GM23338 (cell line): ENCODE measurements around the gene DNAJC4. TPM values are rescaled to one million over a fixed set of nuclear protein-coding genes. Genes with fewer than 3 reads are reported as not detected.

ENCODE experiments used
- ATAC-seq: fragments of 200-7000 bp; cut with Tn5 transposase; 3 replicates; pipeline ENCODE4 v1.9.1; 2020
- DNase-seq: peaks from one replicate; pipeline ENCODE4 v3.0.0-alpha.2; 2015; ENCODE audit warnings: low spot score
- H2AFZ ChIP-seq: fragments of 200-600 bp; sonication (generic); 2 replicates; pipeline ENCODE4 v1.8.0; 2016; ENCODE audit warnings: antibody characterized with exemption, mild to moderate bottlenecking, moderate library complexity
- H3F3A ChIP-seq: fragments of 200-600 bp; sonication (generic); replicated peaks from 2 replicates; pipeline ENCODE4 v1.8.0; 2017; ENCODE audit warnings: antibody characterized with exemption, mixed run types, low read depth
- H3K27ac ChIP-seq: fragments of 200-600 bp; sonication (generic); 2 replicates; pipeline ENCODE4 v1.6.1; 2016; ENCODE audit warnings: low read depth
- H3K27me3 ChIP-seq: fragments of 200-600 bp; sonication (generic); 2 replicates; pipeline ENCODE4 v1.8.0; 2016; ENCODE audit warnings: mild to moderate bottlenecking, mixed run types, moderate library complexity; ENCODE audit not compliant: insufficient read depth
- H3K36me3 ChIP-seq: fragments of 200-600 bp; sonication (generic); 2 replicates; pipeline ENCODE4 v1.8.0; 2016; ENCODE audit warnings: mild to moderate bottlenecking; ENCODE audit not compliant: insufficient read depth
- H3K4me1 ChIP-seq: fragments of 200-600 bp; sonication (generic); 2 replicates; pipeline ENCODE4 v1.8.0; 2016; ENCODE audit warnings: mild to moderate bottlenecking, moderate library complexity; ENCODE audit not compliant: insufficient read depth
- H3K4me2 ChIP-seq: fragments of 200-600 bp; sonication (generic); 2 replicates; pipeline ENCODE4 v1.7.1; 2017; ENCODE audit warnings: mixed run types
- H3K4me3 ChIP-seq: fragments of 200-600 bp; sonication (generic); 2 replicates; pipeline ENCODE4 v1.6.1; 2016; ENCODE audit warnings: mixed run types
- H3K79me2 ChIP-seq: fragments of 200-600 bp; sonication (generic); replicated peaks from 2 replicates; pipeline ENCODE4 v1.8.0; 2017; ENCODE audit warnings: mild to moderate bottlenecking; ENCODE audit not compliant: insufficient read depth
- H3K9me2 ChIP-seq: fragments of 200-600 bp; sonication (generic); 2 replicates; pipeline ENCODE4 v1.8.0; 2017; ENCODE audit not compliant: insufficient read depth
- H4K20me1 ChIP-seq: fragments of 200-600 bp; sonication (generic); replicated peaks from 2 replicates; pipeline ENCODE4 v1.8.0; 2017; ENCODE audit warnings: mild to moderate bottlenecking; ENCODE audit not compliant: insufficient read depth
- H3K27ac Mint-ChIP-seq: 2 replicates; pipeline ENCODE4 v1.8.0; 2020; ENCODE audit warnings: inconsistent platforms, mild to moderate bottlenecking, moderate library complexity, mixed read lengths
- H3K27me3 Mint-ChIP-seq: 3 replicates; pipeline ENCODE4 v1.8.0; 2022; ENCODE audit warnings: low read depth, mild to moderate bottlenecking, moderate library complexity, mixed read lengths, inconsistent platforms; ENCODE audit not compliant: insufficient read depth, poor library complexity
- H3K36me3 Mint-ChIP-seq: 3 replicates; pipeline ENCODE4 v1.8.0; 2021; ENCODE audit warnings: low read depth, mild to moderate bottlenecking, inconsistent platforms, moderate library complexity, mixed read lengths
- H3K4me1 Mint-ChIP-seq: 3 replicates; pipeline ENCODE4 v1.8.0; 2020; ENCODE audit warnings: mild to moderate bottlenecking, inconsistent platforms, mixed read lengths
- H3K4me3 Mint-ChIP-seq: 3 replicates; pipeline ENCODE4 v1.8.0; 2021; ENCODE audit warnings: moderate library complexity, mild to moderate bottlenecking, inconsistent platforms, mixed read lengths
- H3K9me3 Mint-ChIP-seq: 3 replicates; pipeline ENCODE4 v1.8.0; 2020; ENCODE audit warnings: moderate library complexity, mild to moderate bottlenecking, inconsistent platforms, mixed read lengths
- EZH2 ChIP-seq: fragments of 200-600 bp; sonication (generic); IDR thresholded peaks from one replicate; pipeline ENCODE4 v1.8.0; 2017; ENCODE audit warnings: antibody characterized with exemption, mild to moderate bottlenecking, low read depth; ENCODE audit not compliant: unreplicated experiment
- JUNB ChIP-seq: IDR thresholded peaks from one replicate; pipeline ENCODE4 v1.6.1; 2016; ENCODE audit warnings: antibody characterized with exemption; ENCODE audit not compliant: unreplicated experiment
- NANOG ChIP-seq: IDR thresholded peaks from 2 replicates; pipeline ENCODE4 v1.6.1; 2016; ENCODE audit warnings: antibody characterized with exemption, borderline replicate concordance
- REST ChIP-seq: IDR thresholded peaks from one replicate; pipeline ENCODE4 v1.6.1; 2018; ENCODE audit warnings: antibody characterized with exemption; ENCODE audit not compliant: unreplicated experiment
- ZNF114 ChIP-seq: fragments of 250-450 bp; sonication (Bioruptor Pico); IDR thresholded peaks from 2 replicates; pipeline ENCODE4 v1.5.0; 2020; ENCODE audit warnings: mild to moderate bottlenecking, moderate library complexity
- ZNF331 ChIP-seq: fragments of 250-450 bp; sonication (Bioruptor Pico); IDR thresholded peaks from 2 replicates; pipeline ENCODE4 v1.5.0; 2020; ENCODE audit warnings: low read depth, mild to moderate bottlenecking, moderate library complexity
- polyA plus RNA-seq: library from polyadenylated mRNA; unstranded; fragments of >200 nt; fragmentation: Nextera tagmentation; extraction: Ambion mirVana; gene quantifications from 2 replicates; pipeline ENCODE4 v1.2.1, GENCODE V29; 2016
- total RNA-seq: library from RNA; depleted of rRNA; stranded (reverse); fragments of >200 nt; shearing (Covaris generic); gene quantifications from 2 replicates; pipeline ENCODE4 v1.2.3, GENCODE V29; 2014
- TF ChIP-seq, protein P1 (sequence below): fragments of 250-450 bp; sonication (Bioruptor Pico); IDR thresholded peaks from 2 replicates; pipeline ENCODE4 v1.5.0; 2020; ENCODE audit warnings: mild to moderate bottlenecking, moderate library complexity

DNAJC4 gene
- total and polyA plus RNA-seq, 2 experiments from 2014 or later = 10.5 to 34.4 TPM

DNA sequence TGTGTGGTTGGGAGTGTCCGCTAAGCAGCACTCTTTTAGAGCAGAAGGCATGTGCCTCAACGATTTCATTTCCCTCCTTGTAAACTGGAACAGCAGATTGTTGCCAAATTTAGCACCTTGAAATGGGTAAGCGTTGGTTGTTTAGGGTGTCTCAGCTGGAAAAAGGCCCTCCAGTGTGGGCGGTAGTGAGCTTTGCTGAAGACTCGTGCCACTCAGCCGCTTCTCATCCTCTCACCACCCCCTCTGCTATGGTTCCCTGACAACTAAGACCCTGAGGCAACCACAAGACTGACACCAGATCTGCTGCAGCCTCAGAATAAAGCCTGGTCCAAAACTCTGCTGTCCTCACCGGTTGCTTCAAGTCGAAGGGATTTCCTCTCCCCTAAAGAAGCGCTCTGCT is 33.7 kb upstream of the DNAJC4 start (continued):
- TF ChIP-seq, protein P1, sequence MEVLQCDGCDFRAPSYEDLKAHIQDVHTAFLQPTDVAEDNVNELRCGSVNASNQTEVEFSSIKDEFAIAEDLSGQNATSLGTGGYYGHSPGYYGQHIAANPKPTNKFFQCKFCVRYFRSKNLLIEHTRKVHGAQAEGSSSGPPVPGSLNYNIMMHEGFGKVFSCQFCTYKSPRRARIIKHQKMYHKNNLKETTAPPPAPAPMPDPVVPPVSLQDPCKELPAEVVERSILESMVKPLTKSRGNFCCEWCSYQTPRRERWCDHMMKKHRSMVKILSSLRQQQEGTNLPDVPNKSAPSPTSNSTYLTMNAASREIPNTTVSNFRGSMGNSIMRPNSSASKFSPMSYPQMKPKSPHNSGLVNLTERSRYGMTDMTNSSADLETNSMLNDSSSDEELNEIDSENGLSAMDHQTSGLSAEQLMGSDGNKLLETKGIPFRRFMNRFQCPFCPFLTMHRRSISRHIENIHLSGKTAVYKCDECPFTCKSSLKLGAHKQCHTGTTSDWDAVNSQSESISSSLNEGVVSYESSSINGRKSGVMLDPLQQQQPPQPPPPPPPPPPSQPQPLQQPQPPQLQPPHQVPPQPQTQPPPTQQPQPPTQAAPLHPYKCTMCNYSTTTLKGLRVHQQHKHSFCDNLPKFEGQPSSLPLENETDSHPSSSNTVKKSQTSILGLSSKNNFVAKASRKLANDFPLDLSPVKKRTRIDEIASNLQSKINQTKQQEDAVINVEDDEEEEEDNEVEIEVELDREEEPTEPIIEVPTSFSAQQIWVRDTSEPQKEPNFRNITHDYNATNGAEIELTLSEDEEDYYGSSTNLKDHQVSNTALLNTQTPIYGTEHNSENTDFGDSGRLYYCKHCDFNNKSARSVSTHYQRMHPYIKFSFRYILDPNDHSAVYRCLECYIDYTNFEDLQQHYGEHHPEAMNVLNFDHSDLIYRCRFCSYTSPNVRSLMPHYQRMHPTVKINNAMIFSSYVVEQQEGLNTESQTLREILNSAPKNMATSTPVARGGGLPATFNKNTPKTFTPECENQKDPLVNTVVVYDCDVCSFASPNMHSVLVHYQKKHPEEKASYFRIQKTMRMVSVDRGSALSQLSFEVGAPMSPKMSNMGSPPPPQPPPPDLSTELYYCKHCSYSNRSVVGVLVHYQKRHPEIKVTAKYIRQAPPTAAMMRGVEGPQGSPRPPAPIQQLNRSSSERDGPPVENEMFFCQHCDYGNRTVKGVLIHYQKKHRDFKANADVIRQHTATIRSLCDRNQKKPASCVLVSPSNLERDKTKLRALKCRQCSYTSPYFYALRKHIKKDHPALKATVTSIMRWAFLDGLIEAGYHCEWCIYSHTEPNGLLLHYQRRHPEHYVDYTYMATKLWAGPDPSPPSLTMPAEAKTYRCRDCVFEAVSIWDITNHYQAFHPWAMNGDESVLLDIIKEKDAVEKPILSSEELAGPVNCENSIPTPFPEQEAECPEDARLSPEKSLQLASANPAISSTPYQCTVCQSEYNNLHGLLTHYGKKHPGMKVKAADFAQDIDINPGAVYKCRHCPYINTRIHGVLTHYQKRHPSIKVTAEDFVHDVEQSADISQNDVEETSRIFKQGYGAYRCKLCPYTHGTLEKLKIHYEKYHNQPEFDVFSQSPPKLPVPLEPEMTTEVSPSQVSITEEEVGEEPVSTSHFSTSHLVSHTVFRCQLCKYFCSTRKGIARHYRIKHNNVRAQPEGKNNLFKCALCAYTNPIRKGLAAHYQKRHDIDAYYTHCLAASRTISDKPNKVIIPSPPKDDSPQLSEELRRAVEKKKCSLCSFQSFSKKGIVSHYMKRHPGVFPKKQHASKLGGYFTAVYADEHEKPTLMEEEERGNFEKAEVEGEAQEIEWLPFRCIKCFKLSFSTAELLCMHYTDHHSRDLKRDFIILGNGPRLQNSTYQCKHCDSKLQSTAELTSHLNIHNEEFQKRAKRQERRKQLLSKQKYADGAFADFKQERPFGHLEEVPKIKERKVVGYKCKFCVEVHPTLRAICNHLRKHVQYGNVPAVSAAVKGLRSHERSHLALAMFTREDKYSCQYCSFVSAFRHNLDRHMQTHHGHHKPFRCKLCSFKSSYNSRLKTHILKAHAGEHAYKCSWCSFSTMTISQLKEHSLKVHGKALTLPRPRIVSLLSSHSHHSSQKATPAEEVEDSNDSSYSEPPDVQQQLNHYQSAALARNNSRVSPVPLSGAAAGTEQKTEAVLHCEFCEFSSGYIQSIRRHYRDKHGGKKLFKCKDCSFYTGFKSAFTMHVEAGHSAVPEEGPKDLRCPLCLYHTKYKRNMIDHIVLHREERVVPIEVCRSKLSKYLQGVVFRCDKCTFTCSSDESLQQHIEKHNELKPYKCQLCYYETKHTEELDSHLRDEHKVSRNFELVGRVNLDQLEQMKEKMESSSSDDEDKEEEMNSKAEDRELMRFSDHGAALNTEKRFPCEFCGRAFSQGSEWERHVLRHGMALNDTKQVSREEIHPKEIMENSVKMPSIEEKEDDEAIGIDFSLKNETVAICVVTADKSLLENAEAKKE = no peak
- TF ChIP-seq EZH2 = no peak
- TF ChIP-seq ZNF114 (CRISPR knock-in tag) = no peak
- TF ChIP-seq REST = no peak
- TF ChIP-seq NANOG = no peak

- peaks cover 98% of the 10 kb centered on the region for H3K36me3 Mint-ChIP-seq
- ATAC-seq = no peak
Measured at GRCh38 chr11:64198511-64198910, 31.8 kb upstream of the DNAJC4 start.

More at GRCh38 chr11:64198511-64198910, 31.8 kb upstream of the DNAJC4 start:
- H3K27me3 Mint-ChIP-seq = peaks cover 5% of the 10 kb centered on the region
- H3K4me2 ChIP-seq = no peak overlapping the region
- peaks cover 64% of the 10 kb centered on the region for H4K20me1 ChIP-seq
- H2AFZ ChIP-seq = no peak overlapping the region
- no peaks in the 10 kb centered on the region for H3K9me2 ChIP-seq
- peaks cover 4% of the 10 kb centered on the region; the same call in 2 of the 3 replicates for H3K4me1 Mint-ChIP-seq
- H3F3A ChIP-seq = peaks cover 69% of the 10 kb centered on the region
- H3K27me3 ChIP-seq = no peaks in the 10 kb centered on the region
- H3K9me3 Mint-ChIP-seq = no peaks in the 10 kb centered on the region
- no peak for DNase-seq
- no peaks in the 10 kb centered on the region for H3K4me1 ChIP-seq
- no peak overlapping the region for H3K4me3 Mint-ChIP-seq
- no peak overlapping the region for H3K27ac ChIP-seq
- H3K27ac Mint-ChIP-seq = no peak overlapping the region
- peaks cover 18% of the 10 kb centered on the region; the same call in 1 of the 2 replicates for H3K79me2 ChIP-seq
- TF ChIP-seq ZNF331 (CRISPR knock-in tag) (no peak), JUNB (no peak), EZH2 (no peak), ZNF114 (CRISPR knock-in tag) (no peak)
- peaks cover 92% of the 10 kb centered on the region for H3K36me3 ChIP-seq
- no peak overlapping the region for H3K4me3 ChIP-seq
